Globus pallidus (tissue), 1 donor: ENCODE data around the gene ABCC1.

Source experiments
- DNase-seq: peaks from one replicate; pipeline ENCODE4 v3.0.0-alpha.2; 2015; ENCODE audit warnings: low spot score

Gene ABCC1

DNA sequence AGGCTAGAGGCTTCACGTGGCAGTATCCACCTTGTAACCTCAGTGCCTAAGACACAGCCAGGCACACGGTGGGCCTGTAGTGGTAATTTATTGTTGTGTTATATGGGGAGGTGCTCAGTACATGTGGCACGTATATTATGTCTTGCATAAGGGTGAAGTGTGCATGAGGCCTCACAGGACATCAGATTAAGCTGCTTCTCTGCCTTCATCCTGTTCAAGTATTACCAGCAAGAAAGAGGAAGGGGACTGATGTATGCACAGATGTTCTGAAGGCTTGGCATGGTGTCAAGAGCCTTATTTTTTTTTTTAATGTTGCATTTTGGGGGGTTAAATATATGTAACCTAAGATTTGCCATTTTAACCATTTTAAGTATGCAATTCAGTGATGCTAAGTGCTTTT, 71.6 kb downstream of the ABCC1 start:
- no peak for DNase-seq

DNA sequence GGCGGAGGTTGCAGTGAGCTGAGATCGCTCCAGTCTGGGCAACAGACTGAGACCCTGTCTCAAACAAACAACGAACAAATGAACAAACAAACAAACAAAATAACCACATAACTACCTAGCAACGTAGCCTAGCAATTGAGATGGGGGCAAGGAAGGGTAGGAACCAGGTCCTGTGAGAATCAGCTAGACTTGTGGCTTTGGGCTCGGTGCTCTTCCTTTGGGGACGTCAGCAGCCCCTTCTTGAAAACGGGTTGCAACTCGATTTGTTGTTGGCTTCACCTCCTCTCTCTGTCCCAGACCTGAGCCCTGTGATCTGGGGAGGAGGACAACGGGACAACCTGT, 72.2 kb downstream of the ABCC1 start:
- DNase-seq: no peak

- peak; percentile 62 for DNase-seq
Measured at GRCh38 chr16:16021988-16022682, 72.7 kb downstream of the ABCC1 start.

DNA sequence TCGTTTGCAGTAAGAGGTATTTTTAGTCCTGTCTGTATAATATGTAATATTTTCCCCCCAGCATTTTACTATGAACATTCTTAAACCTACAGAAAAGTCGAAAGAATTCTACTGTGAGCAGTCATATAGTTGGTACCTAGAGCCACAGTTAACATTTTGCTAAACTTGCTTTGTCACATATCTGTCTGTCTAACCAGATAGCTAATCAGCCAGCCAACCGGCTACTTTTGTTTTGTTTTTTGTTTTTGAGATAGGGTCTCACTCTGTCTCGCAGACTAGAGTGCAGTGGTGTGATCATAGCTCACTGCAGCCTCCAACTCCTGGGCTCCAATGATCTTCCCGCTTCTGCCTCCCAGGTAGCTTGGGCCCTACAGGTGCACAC, 73.3 kb downstream of the ABCC1 start:
- DNase-seq: no peak

GRCh38 chr16:16025214-16025968, 76.0 kb downstream of the ABCC1 start:
- peak; percentile 5 for DNase-seq

GRCh38 chr16:16027728-16028310, 78.4 kb downstream of the ABCC1 start:
- DNase-seq: no peak

DNA sequence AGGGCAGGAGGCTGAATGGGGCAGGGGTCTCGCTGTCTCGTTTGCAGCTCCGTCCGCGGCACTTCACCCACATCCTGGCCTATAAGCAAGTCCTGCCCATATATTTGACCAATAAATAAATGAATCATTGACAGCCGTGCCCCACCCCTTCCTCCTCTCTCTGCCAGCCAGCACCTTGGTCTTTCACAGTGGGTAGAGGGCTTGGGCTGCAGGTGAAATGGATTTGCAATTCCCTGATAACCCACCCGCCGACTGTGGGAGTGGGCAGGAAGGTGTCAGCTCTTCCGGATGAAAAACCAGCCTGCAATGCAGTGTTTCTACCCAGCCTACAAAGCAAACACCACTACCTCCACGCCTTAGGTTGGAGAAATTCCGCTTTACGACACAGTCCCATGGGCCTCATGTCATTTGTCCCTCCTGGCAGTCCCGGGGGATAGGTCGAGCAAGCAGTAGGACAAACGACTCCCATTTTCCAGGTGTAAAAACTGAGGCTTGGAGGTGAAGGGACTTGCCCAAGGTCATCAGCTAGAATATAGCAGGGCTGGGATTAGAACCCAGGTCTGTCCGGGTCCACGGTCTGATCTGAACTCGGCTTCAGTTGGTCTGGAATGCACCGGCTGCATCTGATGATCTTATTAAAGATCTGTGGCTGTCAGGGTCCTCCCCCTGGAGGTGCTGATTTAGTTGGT, 79.0 kb downstream of the ABCC1 start:
- DNase-seq: no peak

DNA sequence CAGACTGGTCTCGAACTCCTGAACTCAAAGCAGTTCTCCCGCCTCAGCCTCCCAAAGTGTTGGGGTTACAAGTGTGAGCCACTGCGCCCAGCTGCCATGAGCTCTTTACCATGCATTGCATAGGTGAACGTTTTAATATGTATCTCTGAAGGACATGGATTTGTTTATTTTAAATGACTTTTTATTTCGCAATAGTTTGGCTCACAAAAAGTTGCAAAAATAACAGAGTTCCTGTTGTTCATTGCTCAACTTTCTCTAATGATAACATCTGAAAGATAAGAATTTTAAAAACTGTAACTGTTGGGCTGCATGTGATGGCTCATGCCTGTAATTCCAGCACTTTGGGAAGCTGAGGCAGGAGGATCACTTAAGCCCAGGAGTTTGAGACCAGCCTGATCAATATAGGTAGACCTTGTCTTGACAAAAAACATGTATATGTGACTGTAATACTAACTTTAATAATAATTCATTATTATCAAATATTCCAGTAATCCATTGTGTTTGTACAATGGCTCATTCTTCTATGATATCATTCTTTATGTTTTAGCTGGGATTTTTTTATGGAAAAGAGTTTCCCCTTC, 80.1 kb downstream of the ABCC1 start:
- no peak for DNase-seq

DNA sequence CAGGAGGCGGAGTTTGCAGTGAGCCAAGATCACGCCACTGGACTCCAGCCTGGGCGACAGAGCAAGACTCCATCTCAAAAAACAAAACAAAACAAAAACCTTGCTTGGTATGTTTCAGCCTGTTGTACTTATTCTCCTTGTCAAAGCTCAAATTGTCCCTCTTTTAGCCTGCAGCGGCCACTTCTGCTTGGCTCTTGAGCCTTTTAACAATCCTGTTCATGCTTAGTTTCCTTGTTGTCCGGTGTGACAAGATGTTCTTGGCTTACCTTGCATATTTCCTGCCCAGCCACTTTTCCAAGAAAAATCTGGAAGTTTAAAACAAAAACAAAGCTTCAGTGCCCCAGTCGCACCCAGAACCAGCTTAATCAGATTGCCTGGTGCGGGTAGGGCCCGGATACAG, 81.0 kb downstream of the ABCC1 start:
- DNase-seq: no peak

DNA sequence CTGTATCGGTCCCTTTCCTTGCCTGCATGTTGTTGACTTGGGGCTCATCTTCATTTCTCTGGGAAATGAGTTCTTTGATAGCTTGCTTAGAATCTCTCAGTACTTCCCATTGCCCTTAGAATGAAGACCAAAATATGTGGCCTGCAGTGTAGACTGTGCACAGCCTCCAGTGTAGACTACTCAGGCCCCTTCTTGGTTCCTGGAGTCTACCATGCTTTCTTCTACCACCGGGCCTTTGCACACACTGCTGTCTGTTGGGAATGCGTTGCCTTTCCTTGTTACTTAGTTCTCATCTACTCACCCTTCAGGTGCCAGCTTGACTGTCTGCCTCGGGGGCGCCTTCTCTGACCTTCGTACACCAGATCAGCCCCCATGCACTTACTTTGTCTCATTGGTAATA, 82.0 kb downstream of the ABCC1 start:
- DNase-seq: no peak

- no peak for DNase-seq
Measured at GRCh38 chr16:16032271-16032979, 83.0 kb downstream of the ABCC1 start.

- DNase-seq: no peak
Measured at GRCh38 chr16:16033208-16033717, 83.8 kb downstream of the ABCC1 start.

DNA sequence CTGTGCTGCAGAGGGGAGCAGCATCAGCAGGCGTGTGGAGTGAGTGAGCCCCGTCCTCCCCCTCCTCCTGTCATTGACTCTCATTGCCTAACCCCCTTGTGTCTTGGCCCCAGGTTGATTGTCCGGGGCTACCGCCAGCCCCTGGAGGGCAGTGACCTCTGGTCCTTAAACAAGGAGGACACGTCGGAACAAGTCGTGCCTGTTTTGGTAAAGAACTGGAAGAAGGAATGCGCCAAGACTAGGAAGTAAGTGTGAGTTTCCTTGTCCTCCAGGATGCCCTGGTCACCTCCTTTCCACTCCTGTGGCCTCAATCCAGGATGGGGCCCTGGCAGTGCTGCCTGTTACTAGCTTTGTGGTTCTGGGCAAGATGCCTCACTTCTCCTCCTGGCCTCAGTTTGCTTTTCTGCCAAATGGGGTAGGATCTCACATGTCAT, 87.0 kb downstream of the ABCC1 start:
- peak; percentile 21 for DNase-seq

DNA sequence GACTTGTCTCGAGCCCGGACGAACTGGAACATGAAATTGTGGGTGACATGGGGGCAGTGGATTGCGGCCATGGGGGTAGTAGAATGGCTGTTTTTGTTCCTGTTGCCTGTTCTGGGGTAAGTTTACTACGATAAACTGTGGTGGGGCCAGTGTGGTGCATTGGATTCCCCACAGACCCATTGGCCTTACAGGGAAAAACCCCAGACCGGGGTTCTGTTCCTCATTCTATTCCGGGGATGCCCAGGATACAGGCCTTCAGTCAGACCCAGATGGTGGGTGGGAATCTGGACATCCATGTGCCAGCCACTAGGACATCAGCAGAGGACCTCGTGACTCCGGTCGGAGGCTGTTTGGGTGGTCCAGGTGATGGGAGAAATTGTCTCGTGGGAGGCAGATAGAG, 88.1 kb downstream of the ABCC1 start:
- no peak for DNase-seq

DNA sequence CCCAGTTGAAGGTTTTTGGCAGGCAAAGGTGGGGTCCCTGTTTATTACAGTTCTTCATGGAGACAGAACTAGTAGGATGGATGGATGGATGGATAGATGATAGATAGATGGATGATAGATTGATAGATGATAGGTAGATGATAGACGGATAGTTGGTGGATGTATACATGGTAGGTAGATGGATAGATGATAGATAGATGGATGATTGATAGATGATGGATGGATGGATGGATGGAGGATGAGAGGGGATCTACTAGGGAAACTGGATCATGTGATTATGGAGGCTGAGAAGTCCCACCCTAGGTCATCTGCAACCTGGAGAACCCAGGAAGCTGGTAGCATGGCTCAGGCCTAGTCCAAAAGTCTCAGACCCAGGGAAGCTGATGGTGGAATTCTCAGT, 88.6 kb downstream of the ABCC1 start:
- DNase-seq: no peak

DNA sequence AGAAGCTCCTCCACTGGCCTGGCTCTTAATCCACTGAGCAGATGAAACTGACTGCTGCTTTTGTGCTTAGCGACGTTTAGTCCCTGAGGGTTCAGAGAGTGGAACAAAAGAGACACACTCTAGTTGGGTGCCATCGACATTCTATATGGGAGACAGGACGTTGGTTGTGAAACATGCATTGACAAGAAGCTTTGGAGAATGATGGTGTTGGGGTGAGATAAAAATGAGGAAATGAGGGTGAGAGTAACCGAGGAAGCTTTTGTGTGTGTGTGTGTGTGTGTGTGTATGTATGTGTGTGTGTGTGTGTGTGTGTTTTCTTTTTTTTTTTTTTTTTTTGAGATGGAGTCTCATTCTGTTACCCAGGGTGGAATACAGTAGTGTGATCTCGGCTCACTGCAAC, 89.5 kb downstream of the ABCC1 start:
- DNase-seq: no peak

DNA sequence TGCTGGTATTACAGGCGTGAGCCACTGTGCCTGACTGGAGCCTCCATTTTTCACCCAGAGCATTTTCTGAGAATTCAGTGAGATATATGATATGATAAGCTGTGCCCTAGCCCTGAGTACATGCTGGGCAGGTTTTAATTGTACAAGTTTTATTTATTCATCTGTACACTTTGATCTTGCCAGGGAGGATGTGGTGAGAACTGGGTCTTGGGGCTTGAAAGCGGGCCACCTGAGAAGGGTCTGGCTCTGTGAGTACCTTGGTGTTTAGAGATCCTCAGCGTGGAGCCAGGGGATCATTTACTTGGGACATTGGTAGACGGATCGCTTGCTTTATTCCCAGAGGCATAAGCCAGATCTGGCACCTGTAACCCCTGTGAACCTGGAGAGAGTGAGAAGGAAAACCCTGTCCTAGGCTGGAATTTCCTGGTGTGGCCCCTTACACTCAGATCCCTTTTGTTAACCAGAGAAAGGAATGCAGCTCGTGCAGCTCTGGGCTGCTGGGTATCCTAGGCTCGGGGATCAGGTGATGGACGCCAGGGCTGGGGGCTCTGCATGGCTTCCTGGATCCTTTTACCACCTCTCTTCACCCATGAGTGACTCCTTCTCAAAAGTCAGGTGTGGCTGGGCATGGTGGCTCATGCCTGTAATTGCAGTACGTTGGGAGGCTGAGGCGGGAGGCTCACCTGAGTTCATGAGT, 91.9 kb downstream of the ABCC1 start:
- no peak for DNase-seq

DNA sequence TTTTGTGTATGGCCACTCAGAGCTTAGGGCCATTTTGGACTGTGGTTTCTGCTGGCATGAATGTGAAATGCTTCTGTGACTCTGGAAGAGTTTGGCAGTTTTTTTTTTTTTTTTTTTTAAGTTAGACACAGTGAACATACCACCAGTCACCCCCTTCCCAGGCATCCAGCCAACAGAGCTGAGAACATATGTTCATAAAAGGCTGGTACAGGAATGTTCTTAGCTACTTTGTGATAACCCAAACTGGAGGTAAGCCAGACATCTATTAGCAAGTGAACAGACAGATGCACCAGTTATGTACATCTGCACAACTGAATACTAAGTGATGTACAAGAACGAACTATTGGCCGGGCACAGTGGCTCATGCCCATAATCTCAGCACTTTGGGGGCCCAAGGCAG, 92.7 kb downstream of the ABCC1 start:
- DNase-seq: no peak

DNA sequence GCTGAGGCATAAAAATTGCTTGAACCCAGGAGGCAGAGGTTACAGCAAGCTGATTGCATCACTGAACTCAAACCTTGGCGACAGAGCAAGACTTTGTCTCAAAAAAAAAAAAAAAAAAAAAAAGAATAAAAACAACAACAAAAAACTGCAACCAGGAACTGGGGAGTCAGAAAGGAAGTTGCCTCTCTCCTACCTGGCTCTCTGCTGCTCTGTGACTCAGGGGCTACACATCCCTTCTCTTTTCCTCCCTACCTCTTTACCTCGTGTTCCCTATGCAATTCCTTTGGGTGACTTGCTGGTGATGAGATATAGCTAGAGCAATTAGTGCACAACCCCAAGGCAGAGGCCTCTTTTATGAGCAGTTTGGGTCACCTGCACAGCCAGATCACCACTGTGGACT, 95.9 kb downstream of the ABCC1 start:
- DNase-seq: no peak

DNA sequence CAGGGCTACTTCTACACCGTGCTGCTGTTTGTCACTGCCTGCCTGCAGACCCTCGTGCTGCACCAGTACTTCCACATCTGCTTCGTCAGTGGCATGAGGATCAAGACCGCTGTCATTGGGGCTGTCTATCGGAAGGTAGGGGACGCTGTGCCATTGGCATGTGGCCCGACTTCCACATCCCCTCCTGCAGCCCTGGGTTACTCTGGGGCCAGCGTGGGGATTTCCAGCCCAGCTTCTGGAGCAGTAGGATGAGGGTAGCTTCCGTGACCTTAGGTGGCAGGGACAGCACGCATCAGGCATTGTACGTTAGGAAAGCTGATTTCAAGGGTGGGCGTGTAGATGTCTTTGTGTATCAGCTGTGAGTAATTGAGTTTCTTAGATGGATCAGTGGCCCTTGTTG, 96.5 kb downstream of the ABCC1 start:
- no peak for DNase-seq

GRCh38 chr16:16047761-16048160, 98.3 kb downstream of the ABCC1 start:
- DNase-seq: no peak
